CD4-positive, alpha-beta T cell treated with Interleukin-15 for 4 hours (primary cell): ENCODE data around the gene B3GNT8.
A peak's percentile ranks its signal among the peaks of the same experiment; 100 is the strongest.
"Not testable (repeated sequence)": the region's sequence is repeated elsewhere in the genome, so short reads cannot be mapped to it uniquely, and the experiment has no call there.

Experiments used
- DNase-seq: peaks from one replicate; pipeline ENCODE4 v3.0.0-alpha.2; 2020; ENCODE audit warnings: low spot score

The B3GNT8 gene

GRCh38 chr19:41436674-41436951 is 9.4 kb upstream of the B3GNT8 start:
- DNase-seq: no peak

- DNase-seq: no peak
Measured at GRCh38 chr19:41435936-41436673, 8.9 kb upstream of the B3GNT8 start.

GRCh38 chr19:41435376-41435775 is 8.2 kb upstream of the B3GNT8 start:
- not testable (repeated sequence) for DNase-seq

GRCh38 chr19:41434450-41434849 is 7.3 kb upstream of the B3GNT8 start:
- DNase-seq: no peak

- DNase-seq: no peak
Measured at GRCh38 chr19:41433171-41433570, 6.0 kb upstream of the B3GNT8 start.

GRCh38 chr19:41431426-41432386 is 4.5 kb upstream of the B3GNT8 start:
- peak; percentile 21 for DNase-seq

GRCh38 chr19:41430922-41431321 is 3.7 kb upstream of the B3GNT8 start:
- DNase-seq: no peak

GRCh38 chr19:41428481-41428859 is 1.3 kb upstream of the B3GNT8 start:
- DNase-seq: no peak

- DNase-seq: peak; percentile 37
Measured at GRCh38 chr19:41427647-41428480, 690 bp upstream of the B3GNT8 start.

GRCh38 chr19:41426116-41426841 is 895 bp downstream of the B3GNT8 start:
- no peak for DNase-seq

GRCh38 chr19:41425174-41426115 is 1.7 kb downstream of the B3GNT8 start:
- DNase-seq: no peak

- DNase-seq: no peak
Measured at GRCh38 chr19:41424335-41425173, 2.6 kb downstream of the B3GNT8 start.

GRCh38 chr19:41422955-41423354 is 4.2 kb downstream of the B3GNT8 start:
- no peak for DNase-seq

GRCh38 chr19:41422456-41422855 is 4.7 kb downstream of the B3GNT8 start:
- DNase-seq: no peak

- no peak for DNase-seq
Measured at GRCh38 chr19:41421973-41422372, 5.2 kb downstream of the B3GNT8 start.

- DNase-seq: no peak
Measured at GRCh38 chr19:41421314-41421713, 5.9 kb downstream of the B3GNT8 start.

- no peak for DNase-seq
Measured at GRCh38 chr19:41420101-41420880, 6.9 kb downstream of the B3GNT8 start.

- no peak for DNase-seq
Measured at GRCh38 chr19:41416194-41416674, 10.9 kb downstream of the B3GNT8 start.

GRCh38 chr19:41415154-41415571 is 12.0 kb downstream of the B3GNT8 start:
- no peak for DNase-seq
